ENCODE results near the gene MPIG6B. TPM values are rescaled to one million over a fixed set of nuclear protein-coding genes. Genes with fewer than 3 reads are reported as not detected.

Gene MPIG6B
- total RNA-seq, 1 donor from 2014 or later: not detected

GRCh38 chr6:31715022-31715958, 7.9 kb upstream of the MPIG6B start, which contains the start of gene LY6G6D:
LY6G6D (plus strand) TSS chr6:31715348; CDS start chr6:31715356, 8 bp downstream.
- TF ChIP-seq, protein P1, sequence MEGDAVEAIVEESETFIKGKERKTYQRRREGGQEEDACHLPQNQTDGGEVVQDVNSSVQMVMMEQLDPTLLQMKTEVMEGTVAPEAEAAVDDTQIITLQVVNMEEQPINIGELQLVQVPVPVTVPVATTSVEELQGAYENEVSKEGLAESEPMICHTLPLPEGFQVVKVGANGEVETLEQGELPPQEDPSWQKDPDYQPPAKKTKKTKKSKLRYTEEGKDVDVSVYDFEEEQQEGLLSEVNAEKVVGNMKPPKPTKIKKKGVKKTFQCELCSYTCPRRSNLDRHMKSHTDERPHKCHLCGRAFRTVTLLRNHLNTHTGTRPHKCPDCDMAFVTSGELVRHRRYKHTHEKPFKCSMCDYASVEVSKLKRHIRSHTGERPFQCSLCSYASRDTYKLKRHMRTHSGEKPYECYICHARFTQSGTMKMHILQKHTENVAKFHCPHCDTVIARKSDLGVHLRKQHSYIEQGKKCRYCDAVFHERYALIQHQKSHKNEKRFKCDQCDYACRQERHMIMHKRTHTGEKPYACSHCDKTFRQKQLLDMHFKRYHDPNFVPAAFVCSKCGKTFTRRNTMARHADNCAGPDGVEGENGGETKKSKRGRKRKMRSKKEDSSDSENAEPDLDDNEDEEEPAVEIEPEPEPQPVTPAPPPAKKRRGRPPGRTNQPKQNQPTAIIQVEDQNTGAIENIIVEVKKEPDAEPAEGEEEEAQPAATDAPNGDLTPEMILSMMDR (IDR thresholded peaks at IDR 0.05): no peak
- H3K36me3 Mint-ChIP-seq (ENCODE audit: unreplicated experiment): no peaks in the 10 kb centered on the region
- no peak within 1 kb of the TSS for H3K27ac Mint-ChIP-seq (ENCODE audit: unreplicated experiment)
- no peak within 1 kb of the TSS for H3K4me3 Mint-ChIP-seq (ENCODE audit: unreplicated experiment)
- H3K9me3 Mint-ChIP-seq (ENCODE audit: unreplicated experiment): no peaks in the 10 kb centered on the region
- H3K4me1 Mint-ChIP-seq (ENCODE audit: unreplicated experiment): peaks cover 6% of the 10 kb centered on the region
- H3K27me3 Mint-ChIP-seq (ENCODE audit: unreplicated experiment): peaks cover 9% of the 10 kb centered on the region
- no peak for DNase-seq (ENCODE audit: extremely low spot score, unreplicated experiment)

DNA sequence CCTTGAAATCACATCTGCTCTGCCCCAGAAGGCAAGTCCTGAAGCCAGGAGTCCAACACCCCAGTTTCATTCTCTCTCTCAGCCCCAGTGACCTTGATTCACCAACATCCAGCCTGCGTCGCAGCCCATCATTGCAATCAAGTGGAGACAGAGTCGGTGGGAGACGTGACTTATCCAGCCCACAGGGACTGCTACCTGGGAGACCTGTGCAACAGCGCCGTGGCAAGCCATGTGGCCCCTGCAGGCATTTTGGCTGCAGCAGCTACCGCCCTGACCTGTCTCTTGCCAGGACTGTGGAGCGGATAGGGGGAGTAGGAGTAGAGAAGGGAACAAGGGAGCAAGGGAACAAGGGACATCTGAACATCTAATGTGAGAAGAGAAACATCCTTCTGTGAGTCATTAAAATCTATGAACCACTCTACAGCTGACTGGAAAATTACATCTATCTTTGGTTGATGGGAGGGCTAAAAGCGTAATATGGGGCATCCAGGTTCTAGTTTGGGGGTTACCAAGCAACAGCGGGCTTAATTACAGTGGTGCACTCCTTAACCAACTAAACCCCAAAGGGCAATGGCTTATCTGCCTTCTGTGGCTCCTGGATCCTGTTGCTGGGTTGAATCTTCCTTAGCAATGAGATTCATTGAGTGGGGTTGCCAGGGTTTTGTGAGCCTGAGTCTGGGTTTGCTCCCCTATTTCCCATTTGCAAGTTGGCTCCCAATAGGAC, 5.5 kb upstream of the MPIG6B start:
- peaks cover 6% of the 10 kb centered on the region for H3K27me3 Mint-ChIP-seq (ENCODE audit: unreplicated experiment)
- TF ChIP-seq, protein P1 (IDR thresholded peaks at IDR 0.05): no peak
- H3K36me3 Mint-ChIP-seq (ENCODE audit: unreplicated experiment): no peaks in the 10 kb centered on the region
- H3K9me3 Mint-ChIP-seq (ENCODE audit: unreplicated experiment): no peaks in the 10 kb centered on the region
- no peak overlapping the region for H3K27ac Mint-ChIP-seq (ENCODE audit: unreplicated experiment)
- H3K4me3 Mint-ChIP-seq (ENCODE audit: unreplicated experiment): no peak overlapping the region
- no peak for DNase-seq (ENCODE audit: extremely low spot score, unreplicated experiment)
- H3K4me1 Mint-ChIP-seq (ENCODE audit: unreplicated experiment): peaks cover 6% of the 10 kb centered on the region

DNA sequence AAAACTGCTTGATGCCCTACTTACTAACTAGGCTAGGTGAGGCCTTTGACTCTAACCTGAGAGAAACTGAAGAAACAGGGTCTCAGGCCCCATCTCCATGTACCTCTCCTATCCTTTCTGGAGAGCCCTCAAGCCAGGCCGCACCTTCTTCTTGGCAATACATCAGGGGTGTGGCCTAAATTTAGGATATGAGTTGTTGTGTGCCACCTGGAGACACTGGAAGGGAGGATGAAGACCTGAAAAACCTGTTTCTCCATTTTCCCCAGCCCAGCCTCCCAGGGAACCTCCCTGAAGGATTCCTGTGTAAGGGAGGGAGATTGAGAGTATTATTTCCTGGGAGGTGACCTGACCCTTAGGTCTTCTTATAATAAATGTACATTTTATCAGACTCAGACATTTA, 4.9 kb upstream of the MPIG6B start:
- TF ChIP-seq, protein P1 (IDR thresholded peaks at IDR 0.05): no peak
- peaks cover 6% of the 10 kb centered on the region for H3K4me1 Mint-ChIP-seq (ENCODE audit: unreplicated experiment)
- H3K4me3 Mint-ChIP-seq (ENCODE audit: unreplicated experiment): no peak overlapping the region
- H3K9me3 Mint-ChIP-seq (ENCODE audit: unreplicated experiment): no peaks in the 10 kb centered on the region
- H3K36me3 Mint-ChIP-seq (ENCODE audit: unreplicated experiment): no peaks in the 10 kb centered on the region
- peaks cover 5% of the 10 kb centered on the region for H3K27me3 Mint-ChIP-seq (ENCODE audit: unreplicated experiment)
- DNase-seq (ENCODE audit: extremely low spot score, unreplicated experiment): no peak
- H3K27ac Mint-ChIP-seq (ENCODE audit: unreplicated experiment): no peak overlapping the region

DNA sequence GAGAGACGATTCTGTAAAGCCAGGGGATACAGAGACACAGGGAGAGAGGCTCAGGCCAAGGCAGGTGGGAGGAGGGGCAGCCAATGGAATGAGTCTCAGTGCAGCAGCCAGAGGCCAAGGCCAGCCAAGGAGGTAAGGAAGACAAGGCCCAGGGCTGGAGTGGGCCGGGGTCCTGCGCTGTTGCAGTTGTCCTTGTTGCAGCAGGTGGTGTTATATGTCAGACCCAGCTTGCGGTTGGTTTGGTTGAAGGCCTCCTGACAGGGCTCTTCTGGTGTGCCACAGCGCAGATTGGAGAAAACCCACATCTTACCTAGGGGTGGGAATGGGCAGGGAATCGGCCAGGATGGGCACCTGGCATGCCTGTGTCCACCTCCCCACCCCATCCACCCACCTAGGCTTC, 4.2 kb upstream of the MPIG6B start:
- H3K36me3 Mint-ChIP-seq (ENCODE audit: unreplicated experiment): no peaks in the 10 kb centered on the region
- H3K27ac Mint-ChIP-seq (ENCODE audit: unreplicated experiment): no peak overlapping the region
- H3K27me3 Mint-ChIP-seq (ENCODE audit: unreplicated experiment): peaks cover 4% of the 10 kb centered on the region
- H3K4me1 Mint-ChIP-seq (ENCODE audit: unreplicated experiment): peaks cover 4% of the 10 kb centered on the region
- no peak overlapping the region for H3K4me3 Mint-ChIP-seq (ENCODE audit: unreplicated experiment)
- no peak for DNase-seq (ENCODE audit: extremely low spot score, unreplicated experiment)
- no peaks in the 10 kb centered on the region for H3K9me3 Mint-ChIP-seq (ENCODE audit: unreplicated experiment)
- TF ChIP-seq, protein P1 (IDR thresholded peaks at IDR 0.05): no peak

Data from osteocyte (in vitro differentiated cells).